SU-DHL-6 (cell line): Measurements from ENCODE around the gene HSPA8.
A peak's percentile ranks its signal among the peaks of the same experiment; 100 is the strongest.

Source experiments
- H2AFZ ChIP-seq: fragments of 200-600 bp; sonication (generic); 2 replicates; pipeline ENCODE4 v1.6.1; 2014; ENCODE audit warnings: low read depth, mild to moderate bottlenecking, moderate library complexity, mixed read lengths, antibody characterized with exemption, low read length; ENCODE audit not compliant: severe bottlenecking
- H3F3A ChIP-seq: fragments of 200-600 bp; shearing (Covaris generic); 2 replicates; pipeline ENCODE4 v1.6.0; 2016; ENCODE audit warnings: antibody characterized with exemption, mild to moderate bottlenecking; ENCODE audit not compliant: insufficient read depth
- H3K27ac ChIP-seq: fragments of 200-600 bp; sonication (generic); 2 replicates; pipeline ENCODE4 v1.5.1; 2016; ENCODE audit warnings: low read depth, mild to moderate bottlenecking, low read length, moderate library complexity, mixed read lengths
- H3K27me3 ChIP-seq: fragments of 200-600 bp; sonication (generic), shearing (Covaris generic); 2 replicates; pipeline ENCODE4 v1.6.0; 2014; ENCODE audit warnings: mild to moderate bottlenecking, low read length
- H3K36me3 ChIP-seq: fragments of 200-600 bp; sonication (generic); 2 replicates; pipeline ENCODE4 v1.6.1; 2014; ENCODE audit warnings: mild to moderate bottlenecking, low read length, mixed read lengths
- H3K4me2 ChIP-seq: fragments of 300-600, 200-600 bp; shearing (Covaris generic), sonication (generic); 2 replicates; pipeline ENCODE4 v1.6.0; 2014; ENCODE audit warnings: low read length, low read depth, mild to moderate bottlenecking; ENCODE audit not compliant: poor library complexity, severe bottlenecking
- H3K4me3 ChIP-seq: fragments of 200-600 bp; sonication (generic); 2 replicates; pipeline ENCODE4 v1.5.1; 2014; ENCODE audit warnings: antibody characterized with exemption, low read length, mild to moderate bottlenecking, mixed read lengths; ENCODE audit not compliant: insufficient read depth, poor library complexity, severe bottlenecking
- H3K79me2 ChIP-seq: fragments of 200-600 bp; sonication (generic); 2 replicates; pipeline ENCODE4 v1.6.1; 2014; ENCODE audit warnings: mild to moderate bottlenecking, low read length, moderate library complexity; ENCODE audit not compliant: insufficient read depth
- H3K9ac ChIP-seq: fragments of 200-600 bp; sonication (generic); 2 replicates; pipeline ENCODE4 v1.7.0; 2014; ENCODE audit warnings: mild to moderate bottlenecking, low read length
- H3K9me2 ChIP-seq: fragments of 200-600 bp; sonication (generic); replicated peaks from 2 replicates; pipeline ENCODE4 v1.6.1; 2014; ENCODE audit warnings: low read length; ENCODE audit not compliant: insufficient read depth
- H3K9me3 ChIP-seq: fragments of 200-600 bp; sonication (generic); 2 replicates; pipeline ENCODE4 v1.6.1; 2014; ENCODE audit warnings: low read length, mixed read lengths; ENCODE audit not compliant: insufficient read depth
- H4K20me1 ChIP-seq: fragments of 200-600 bp; sonication (generic); 2 replicates; pipeline ENCODE4 v1.6.1; 2014; ENCODE audit warnings: low read depth, mild to moderate bottlenecking, antibody characterized with exemption, low read length, moderate library complexity, mixed read lengths
- EZH2phosphoT487 ChIP-seq: fragments of 200-600 bp; sonication (generic), shearing (Covaris generic); conservative IDR thresholded peaks from 2 replicates; pipeline ENCODE4 v1.6.1; 2018; ENCODE audit warnings: mild to moderate bottlenecking, antibody characterized with exemption, low read length, moderate library complexity, mixed read lengths
- TF ChIP-seq, protein P1 (sequence below): fragments of 200-600 bp; sonication (generic); IDR thresholded peaks from one replicate; pipeline ENCODE4 v1.5.1; 2017; ENCODE audit warnings: antibody characterized with exemption, mild to moderate bottlenecking, low read length, moderate library complexity; ENCODE audit not compliant: insufficient read depth, poor library complexity, severe bottlenecking

Gene HSPA8

DNA sequence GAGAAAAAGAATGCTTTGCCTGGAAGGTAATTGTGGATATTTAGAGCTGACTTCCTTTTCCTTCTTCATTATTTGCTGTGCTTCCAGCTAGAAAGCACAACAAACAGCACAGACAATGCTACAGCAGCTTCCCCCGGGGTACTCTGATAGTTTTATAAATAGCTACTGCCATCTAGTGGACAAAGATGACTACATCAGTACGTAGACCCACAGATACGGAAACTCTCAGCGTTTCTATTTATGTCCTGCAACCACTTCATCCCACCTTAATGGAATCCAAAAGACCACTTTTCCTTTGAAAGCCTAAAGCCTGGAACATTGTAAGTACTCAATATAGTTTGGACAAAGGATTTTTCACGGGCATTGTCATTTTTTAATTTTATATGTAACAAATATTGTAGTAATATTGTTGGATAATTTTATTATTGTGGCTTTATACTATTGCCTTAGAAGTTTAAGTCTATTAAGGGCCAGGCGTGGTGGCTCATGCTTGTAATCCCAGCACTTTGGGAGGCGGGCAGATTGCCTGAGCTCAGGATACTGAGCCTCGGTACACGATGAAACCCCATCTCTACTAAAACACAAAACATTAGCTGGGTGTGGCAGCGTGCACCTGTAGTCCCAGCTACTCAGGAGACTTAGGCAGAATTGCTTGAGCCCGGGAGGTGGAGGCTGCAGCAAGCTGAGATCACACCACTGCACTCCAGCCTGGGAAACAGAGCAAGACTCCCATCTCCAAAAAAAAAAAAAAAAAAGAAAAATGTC is 7.5 kb downstream of the HSPA8 start:
- peaks cover 29% of the 10 kb centered on the region for H4K20me1 ChIP-seq
- H2AFZ ChIP-seq: no peak overlapping the region
- no peaks in the 10 kb centered on the region for H3K27me3 ChIP-seq
- no peak for TF ChIP-seq EZH2phosphoT487
- TF ChIP-seq, protein P1, sequence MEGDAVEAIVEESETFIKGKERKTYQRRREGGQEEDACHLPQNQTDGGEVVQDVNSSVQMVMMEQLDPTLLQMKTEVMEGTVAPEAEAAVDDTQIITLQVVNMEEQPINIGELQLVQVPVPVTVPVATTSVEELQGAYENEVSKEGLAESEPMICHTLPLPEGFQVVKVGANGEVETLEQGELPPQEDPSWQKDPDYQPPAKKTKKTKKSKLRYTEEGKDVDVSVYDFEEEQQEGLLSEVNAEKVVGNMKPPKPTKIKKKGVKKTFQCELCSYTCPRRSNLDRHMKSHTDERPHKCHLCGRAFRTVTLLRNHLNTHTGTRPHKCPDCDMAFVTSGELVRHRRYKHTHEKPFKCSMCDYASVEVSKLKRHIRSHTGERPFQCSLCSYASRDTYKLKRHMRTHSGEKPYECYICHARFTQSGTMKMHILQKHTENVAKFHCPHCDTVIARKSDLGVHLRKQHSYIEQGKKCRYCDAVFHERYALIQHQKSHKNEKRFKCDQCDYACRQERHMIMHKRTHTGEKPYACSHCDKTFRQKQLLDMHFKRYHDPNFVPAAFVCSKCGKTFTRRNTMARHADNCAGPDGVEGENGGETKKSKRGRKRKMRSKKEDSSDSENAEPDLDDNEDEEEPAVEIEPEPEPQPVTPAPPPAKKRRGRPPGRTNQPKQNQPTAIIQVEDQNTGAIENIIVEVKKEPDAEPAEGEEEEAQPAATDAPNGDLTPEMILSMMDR: peak; percentile 46
- no peaks in the 10 kb centered on the region for H3K9me2 ChIP-seq
- H3F3A ChIP-seq: peaks cover 77% of the 10 kb centered on the region
- H3K9ac ChIP-seq: no peak overlapping the region
- H3K9me3 ChIP-seq: no peaks in the 10 kb centered on the region
- peak overlapping the region; percentile 37; the same call in 1 of the 2 replicates for H3K27ac ChIP-seq
- H3K4me2 ChIP-seq: no peak overlapping the region
- H3K4me3 ChIP-seq: no peak overlapping the region
- 0 out of 2 replicates have a peak, but pooled peaks cover under 1% of the 10 kb centered on the region for H3K79me2 ChIP-seq
- H3K36me3 ChIP-seq: peaks cover 36% of the 10 kb centered on the region

DNA sequence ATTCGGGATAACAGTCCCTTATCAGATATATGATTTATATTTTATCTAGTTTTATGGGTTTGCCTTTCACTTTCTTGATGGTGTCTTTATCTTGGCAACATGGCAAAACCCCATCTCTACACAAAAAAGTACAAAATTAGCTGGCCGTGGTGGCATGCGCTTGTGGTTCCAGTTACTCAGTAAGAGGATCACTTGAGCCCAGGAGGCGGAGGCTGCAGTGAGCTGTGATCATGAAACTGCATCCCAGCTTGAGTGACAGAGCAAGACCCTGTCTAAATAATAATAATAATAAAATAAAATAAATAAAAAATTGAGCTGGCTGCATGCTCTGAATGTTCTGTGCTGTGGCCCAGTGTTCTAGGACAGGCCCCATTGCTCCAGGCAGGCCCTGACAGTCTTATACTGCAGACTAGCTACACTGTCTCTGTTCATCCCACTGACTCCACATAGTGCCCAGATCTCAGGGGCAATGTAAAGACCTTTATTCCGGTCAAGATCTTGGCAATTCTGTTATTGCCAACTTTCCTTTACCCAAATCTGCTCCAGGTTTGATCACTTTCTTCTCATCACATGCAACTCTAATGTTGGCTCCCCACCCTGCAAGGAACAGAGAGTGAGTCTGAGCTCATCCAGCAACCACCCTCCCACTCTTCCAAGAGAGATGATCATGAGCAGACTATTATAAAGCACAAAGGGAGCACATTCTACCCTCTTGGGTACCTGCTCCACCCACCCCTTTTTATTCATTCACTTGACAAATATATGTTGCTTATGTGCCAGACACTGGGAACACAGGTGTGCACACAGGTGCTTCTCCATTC is 8.8 kb downstream of the HSPA8 start:
- Histone ChIP-seq H2AFZ (no peak overlapping the region), H3K4me2 (no peak overlapping the region), H3K36me3 (peaks cover 23% of the 10 kb centered on the region), H3K9me3 (no peaks in the 10 kb centered on the region), H3K27ac (no peak overlapping the region), H3K9ac (no peak overlapping the region), H3K4me3 (no peak overlapping the region), H3K27me3 (no peaks in the 10 kb centered on the region), H3K9me2 (no peaks in the 10 kb centered on the region), H3F3A (peaks cover 64% of the 10 kb centered on the region), H3K79me2 (no peaks in the 10 kb centered on the region), H4K20me1 (peaks cover 17% of the 10 kb centered on the region)
- TF ChIP-seq, protein P1: no peak
- TF ChIP-seq EZH2phosphoT487: no peak

DNA sequence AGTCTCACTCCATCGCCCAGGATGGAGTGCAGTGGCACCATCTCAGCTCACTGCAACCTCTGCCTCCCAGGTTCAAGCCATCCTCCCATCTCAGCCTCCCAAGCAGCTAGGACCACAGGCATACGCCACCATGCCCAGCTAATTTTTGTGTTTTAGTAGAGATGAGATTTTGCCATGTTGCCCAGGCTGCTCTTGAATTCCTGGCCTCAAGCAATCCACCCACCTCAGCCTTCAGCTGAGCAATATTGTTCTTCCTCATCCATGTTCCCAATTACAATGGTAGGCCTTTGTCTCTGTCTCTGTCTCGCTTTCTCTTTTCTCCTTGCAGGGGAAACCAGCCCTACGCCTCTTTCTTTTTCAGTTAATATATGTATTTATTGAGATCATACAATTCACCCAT is 10.3 kb downstream of the HSPA8 start:
- Histone ChIP-seq H3K79me2 (no peaks in the 10 kb centered on the region), H2AFZ (no peak overlapping the region), H3K4me2 (no peak overlapping the region), H3F3A (peaks cover 49% of the 10 kb centered on the region), H3K9me2 (no peaks in the 10 kb centered on the region), H3K36me3 (peaks cover 10% of the 10 kb centered on the region), H3K27me3 (no peaks in the 10 kb centered on the region), H3K4me3 (no peak overlapping the region), H3K9ac (no peak overlapping the region), H3K9me3 (no peaks in the 10 kb centered on the region), H4K20me1 (peaks cover 4% of the 10 kb centered on the region), H3K27ac (no peak overlapping the region)
- TF ChIP-seq, protein P1: no peak
- TF ChIP-seq EZH2phosphoT487: no peak
